HUES64 (cell line): ENCODE results near the gene SDK1.

Experiments
- H3K27ac ChIP-seq: 2 replicates; pipeline ENCODE4 v1.7.0; 2013; ENCODE audit warnings: low read depth, low read length, inconsistent platforms
- H3K27me3 ChIP-seq: 2 replicates; pipeline ENCODE4 v1.6.1; 2013; ENCODE audit warnings: mild to moderate bottlenecking, low read length; ENCODE audit not compliant: insufficient read depth
- H3K36me3 ChIP-seq: 2 replicates; pipeline ENCODE4 v1.6.1; 2013; ENCODE audit warnings: mild to moderate bottlenecking, low read length; ENCODE audit not compliant: insufficient read depth
- H3K4me1 ChIP-seq: 2 replicates; pipeline ENCODE4 v1.6.1; 2013; ENCODE audit warnings: mild to moderate bottlenecking, low read length, moderate library complexity; ENCODE audit not compliant: insufficient read depth
- H3K4me3 ChIP-seq: 2 replicates; pipeline ENCODE4 v1.5.1; 2013; ENCODE audit warnings: mild to moderate bottlenecking, low read length, moderate library complexity
- H3K9ac ChIP-seq: 2 replicates; pipeline ENCODE4 v1.6.1; 2013; ENCODE audit warnings: mild to moderate bottlenecking, low read depth, low read length
- H3K9me3 ChIP-seq: 2 replicates; pipeline ENCODE4 v1.6.1; 2013; ENCODE audit warnings: low read depth, low read length; ENCODE audit not compliant: insufficient read depth
- WGBS: fragments of 150-250, 120-280 bp; methylation state at CpG from one replicate; pipeline ENCODE4 v1.1.7; 2013; ENCODE audit warnings: missing lambda C conversion rate; 5-methylcytosine and 5-hydroxymethylcytosine counted together

The SDK1 gene

DNA sequence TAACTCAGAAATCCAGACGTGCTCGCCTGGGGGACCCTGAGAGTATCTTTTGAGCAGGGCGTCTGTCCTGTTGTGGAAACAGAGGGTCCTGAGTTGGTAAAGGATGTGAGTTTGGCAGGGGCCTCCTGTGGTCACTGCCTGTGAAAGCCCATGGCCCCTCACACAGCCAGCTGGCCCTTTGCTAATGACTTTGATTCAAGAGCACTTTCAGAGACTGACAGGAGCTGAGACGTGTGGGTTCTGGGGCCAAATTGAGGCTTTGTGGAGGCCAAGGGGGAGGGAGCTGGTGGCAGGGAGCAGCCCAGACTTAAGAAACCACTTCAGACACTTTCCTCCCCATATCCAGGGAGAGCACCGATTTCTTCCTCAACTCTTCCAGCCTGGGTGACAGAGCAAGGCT is 921.6 kb downstream of the SDK1 start:
- WGBS, result 89% methylated on average over 5 of the region's 5 CpGs
- Histone ChIP-seq H3K4me1 (no peaks in the 10 kb centered on the region), H3K4me3 (no peak overlapping the region), H3K27ac (no peak overlapping the region), H3K27me3 (no peaks in the 10 kb centered on the region), H3K9ac (no peak overlapping the region), H3K9me3 (no peaks in the 10 kb centered on the region), H3K36me3 (no peaks in the 10 kb centered on the region)

DNA sequence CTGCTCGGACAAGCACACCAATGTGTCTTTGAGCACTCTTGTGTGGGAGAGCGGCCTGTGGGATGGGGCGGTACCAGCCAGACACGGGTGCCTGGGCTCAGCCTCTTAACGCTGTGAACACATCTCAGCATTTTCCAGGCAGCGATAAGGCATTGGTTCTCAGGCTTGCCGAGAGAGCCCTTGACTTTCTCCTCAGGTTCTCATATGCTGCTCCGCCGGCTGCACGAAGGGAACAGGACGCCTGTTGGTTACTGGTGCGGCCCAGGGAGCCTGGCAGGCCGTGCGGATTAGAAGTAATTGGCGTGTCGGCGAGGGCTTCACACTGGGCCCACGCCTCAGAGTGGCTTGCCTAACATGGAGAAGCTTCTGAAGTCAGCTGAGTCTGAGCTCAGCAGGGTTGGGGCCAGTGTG is 924.3 kb downstream of the SDK1 start:
- no peak overlapping the region for H3K27ac ChIP-seq
- no peaks in the 10 kb centered on the region for H3K9me3 ChIP-seq
- H3K4me1 ChIP-seq, result no peaks in the 10 kb centered on the region
- 97% methylated on average over 18 of the region's 18 CpGs for WGBS
- H3K4me3 ChIP-seq, result no peak overlapping the region
- H3K36me3 ChIP-seq, result no peaks in the 10 kb centered on the region
- no peaks in the 10 kb centered on the region for H3K27me3 ChIP-seq
- H3K9ac ChIP-seq, result no peak overlapping the region

DNA sequence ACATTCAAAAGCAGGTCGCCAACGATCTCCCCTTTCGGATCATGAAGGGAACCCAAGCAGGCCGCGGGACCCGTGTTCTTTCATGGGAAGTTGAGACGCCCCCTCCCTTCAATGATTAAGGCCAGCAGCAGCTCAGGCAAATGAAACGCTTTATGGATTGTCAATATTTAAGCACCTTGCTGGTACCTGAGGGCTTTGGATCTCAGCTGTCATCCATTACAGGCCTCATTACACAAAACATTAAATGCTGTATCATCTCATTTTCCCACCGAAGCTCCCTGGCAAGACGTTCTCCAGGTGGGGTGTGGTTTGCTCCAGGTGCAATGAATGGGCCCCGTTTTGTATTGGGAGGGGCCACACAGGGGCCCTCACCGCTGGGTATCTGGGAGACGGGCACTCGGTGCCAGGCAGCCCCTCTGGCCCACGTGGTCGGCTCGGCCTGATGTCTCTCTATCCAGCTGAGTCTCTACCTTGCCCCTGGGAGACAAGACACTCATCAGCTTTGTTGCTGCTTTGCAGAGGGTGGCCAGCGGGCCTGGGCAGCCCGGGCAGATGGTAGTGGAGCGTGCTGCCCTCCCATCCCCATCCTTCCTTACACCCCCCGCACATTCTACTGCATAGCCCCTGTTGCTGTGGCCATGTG is 925.0 kb downstream of the SDK1 start:
- Histone ChIP-seq H3K9me3 (no peaks in the 10 kb centered on the region), H3K4me3 (no peak overlapping the region), H3K36me3 (no peaks in the 10 kb centered on the region), H3K4me1 (no peaks in the 10 kb centered on the region), H3K27me3 (no peaks in the 10 kb centered on the region), H3K27ac (no peak overlapping the region), H3K9ac (no peak overlapping the region)
- 93% methylated on average over 21 of the region's 21 CpGs for WGBS

DNA sequence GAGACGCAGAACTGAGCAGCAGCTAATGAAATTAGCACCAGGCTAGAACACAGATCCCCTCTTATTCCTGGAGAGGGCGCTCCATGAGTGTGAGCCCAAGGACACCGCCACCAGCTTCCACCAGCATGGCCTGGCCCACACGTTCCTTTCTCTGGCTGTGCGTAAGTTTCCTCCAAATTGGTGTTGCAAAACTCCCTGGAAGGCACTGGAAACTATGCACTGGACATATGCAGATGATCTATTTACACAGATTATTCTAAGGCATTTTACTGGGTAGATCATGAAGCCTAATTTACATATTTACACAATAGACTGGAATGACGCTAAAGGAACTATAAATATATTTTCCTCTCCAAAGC is 925.5 kb downstream of the SDK1 start:
- Histone ChIP-seq H3K9me3 (no peaks in the 10 kb centered on the region), H3K4me1 (no peaks in the 10 kb centered on the region), H3K4me3 (no peak overlapping the region), H3K27me3 (no peaks in the 10 kb centered on the region), H3K9ac (no peak overlapping the region), H3K36me3 (no peaks in the 10 kb centered on the region), H3K27ac (no peak overlapping the region)
- WGBS, result 77% methylated on average over 5 of the region's 6 CpGs

DNA sequence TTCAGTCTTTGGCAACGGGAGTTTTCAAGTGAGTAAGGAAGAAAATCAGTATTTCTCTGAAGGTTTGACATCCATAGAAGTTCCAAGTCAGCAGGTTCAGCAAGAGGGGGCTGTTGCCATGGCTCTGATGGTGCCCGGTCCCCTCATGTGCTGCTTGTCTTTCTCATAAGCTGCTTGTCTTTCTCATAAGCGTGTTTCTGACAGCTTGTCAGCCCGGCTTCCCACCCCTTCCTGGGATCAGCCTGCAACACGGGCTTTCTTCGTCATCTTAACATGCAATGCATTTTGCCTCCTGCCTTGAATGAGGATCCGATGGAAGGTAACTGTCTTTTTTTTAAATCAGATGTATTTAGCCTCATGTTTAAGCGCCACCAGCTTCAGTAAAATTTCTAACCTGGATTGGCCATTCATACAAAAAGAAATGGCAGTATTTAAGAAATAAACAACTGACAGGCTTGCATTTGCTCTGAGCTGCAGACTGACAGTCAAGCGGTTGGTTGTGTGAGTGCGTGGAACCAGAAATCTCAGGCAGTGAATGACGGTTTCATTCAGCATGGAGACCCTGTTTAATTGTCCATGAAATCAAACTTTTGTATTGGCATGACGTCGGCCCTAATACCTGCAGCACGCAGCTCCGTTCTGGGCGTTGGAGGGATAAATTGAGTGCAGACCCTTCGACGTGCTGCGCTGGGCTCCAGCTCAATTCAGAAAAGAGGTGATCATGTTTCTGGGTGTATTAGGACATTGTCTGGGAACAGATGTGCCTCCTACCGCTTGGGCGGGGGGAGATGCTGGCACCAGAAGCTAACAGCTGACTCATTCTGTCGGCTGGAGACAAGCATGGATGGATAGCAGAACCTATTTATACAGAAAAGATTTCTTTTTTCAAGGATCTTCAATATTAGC is 926.3 kb downstream of the SDK1 start:
- Histone ChIP-seq H3K9ac (no peak overlapping the region), H3K4me1 (no peaks in the 10 kb centered on the region), H3K36me3 (no peaks in the 10 kb centered on the region), H3K27me3 (no peaks in the 10 kb centered on the region), H3K9me3 (no peaks in the 10 kb centered on the region), H3K4me3 (no peak overlapping the region), H3K27ac (no peak overlapping the region)
- WGBS, result 94% methylated on average over 22 of the region's 22 CpGs

DNA sequence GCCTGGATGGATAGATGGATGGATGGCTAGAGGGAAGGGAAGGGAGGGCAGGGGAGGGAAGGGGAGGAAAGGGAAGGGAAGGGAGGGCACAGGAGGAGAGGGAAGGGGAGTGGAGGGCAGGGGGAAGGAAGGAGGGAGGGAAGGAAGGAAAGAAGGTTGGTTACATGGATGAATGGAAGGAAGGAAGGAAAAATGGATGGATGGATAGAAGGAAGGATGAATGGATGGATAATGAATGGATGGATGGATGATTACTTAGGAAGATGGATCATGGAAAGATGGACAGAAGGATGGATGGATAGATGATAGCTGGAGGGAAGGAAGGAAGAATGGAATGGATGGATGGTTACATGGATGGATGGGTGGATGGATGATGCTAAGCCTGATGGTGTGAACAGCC is 929.3 kb downstream of the SDK1 start:
- no peaks in the 10 kb centered on the region for H3K36me3 ChIP-seq
- no peaks in the 10 kb centered on the region for H3K27me3 ChIP-seq
- H3K9me3 ChIP-seq, result no peaks in the 10 kb centered on the region
- no peaks in the 10 kb centered on the region for H3K4me1 ChIP-seq
- H3K4me3 ChIP-seq, result no peak overlapping the region
- H3K27ac ChIP-seq, result no peak overlapping the region
- H3K9ac ChIP-seq, result no peak overlapping the region

DNA sequence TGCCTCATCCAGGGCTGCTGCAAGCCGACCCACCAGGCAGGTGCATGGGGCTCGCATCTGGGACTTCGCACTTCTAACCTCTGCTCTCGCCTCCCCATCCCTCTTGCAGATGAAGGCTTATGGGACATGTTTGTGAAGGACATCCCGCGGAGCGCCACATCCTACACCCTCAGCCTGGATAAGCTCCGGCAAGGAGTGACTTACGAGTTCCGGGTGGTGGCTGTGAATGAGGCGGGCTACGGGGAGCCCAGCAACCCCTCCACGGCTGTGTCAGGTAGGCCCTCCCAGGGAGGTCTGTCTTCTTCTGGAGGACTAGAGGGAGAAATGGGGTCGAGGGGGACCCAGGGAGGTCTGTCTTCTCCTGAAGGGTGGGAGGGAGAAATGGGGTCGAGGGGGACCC is 932.1 kb downstream of the SDK1 start:
- 93% methylated on average over 15 of the region's 15 CpGs for WGBS
- H3K4me3 ChIP-seq, result no peak overlapping the region
- no peak overlapping the region for H3K9ac ChIP-seq
- no peaks in the 10 kb centered on the region for H3K4me1 ChIP-seq
- H3K27me3 ChIP-seq, result no peaks in the 10 kb centered on the region
- no peaks in the 10 kb centered on the region for H3K9me3 ChIP-seq
- no peak overlapping the region for H3K27ac ChIP-seq
- no peaks in the 10 kb centered on the region for H3K36me3 ChIP-seq

DNA sequence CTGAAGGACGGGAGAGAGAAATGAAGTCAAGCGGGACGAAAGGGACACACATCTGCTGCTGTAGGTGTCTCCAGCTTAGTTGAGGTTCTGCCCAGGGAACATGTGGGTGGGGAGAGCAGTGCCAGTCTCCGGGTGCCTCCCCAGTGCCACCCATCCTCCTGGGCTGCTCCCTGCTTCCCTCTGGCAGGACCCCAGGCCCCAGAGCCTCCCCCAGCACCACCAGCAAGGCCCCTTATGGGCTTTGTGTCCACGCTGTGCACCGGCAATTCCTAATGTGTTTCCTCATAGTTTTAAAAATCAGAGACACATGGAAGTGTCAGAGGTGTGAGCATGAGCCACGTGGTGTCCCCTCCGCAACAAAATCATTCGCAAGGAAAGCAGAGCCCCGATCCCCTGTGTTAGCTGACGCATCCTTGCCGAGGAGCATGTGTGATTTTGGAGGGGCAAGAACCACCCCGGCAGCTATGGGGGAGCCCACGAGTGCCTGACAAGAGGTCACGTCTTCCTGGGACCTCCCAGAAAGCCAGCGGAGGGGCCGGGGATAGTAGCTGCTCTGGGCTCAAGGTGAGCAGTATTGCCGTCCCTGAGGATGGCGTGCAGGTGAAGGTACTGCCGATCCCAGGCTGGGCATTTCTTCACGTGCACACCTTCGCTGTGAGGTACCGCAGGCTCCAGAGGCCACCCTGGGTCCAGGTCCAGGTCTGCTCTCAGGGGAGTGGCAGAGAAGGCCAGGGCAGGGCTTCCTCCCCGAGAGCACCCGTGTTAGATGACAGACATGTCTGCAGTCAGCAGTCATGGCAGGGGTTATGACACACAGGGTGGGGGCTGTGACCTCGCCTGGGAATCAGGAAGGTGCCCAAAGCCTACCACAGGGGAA is 932.8 kb downstream of the SDK1 start:
- 94% methylated on average over 26 of the region's 26 CpGs for WGBS

DNA sequence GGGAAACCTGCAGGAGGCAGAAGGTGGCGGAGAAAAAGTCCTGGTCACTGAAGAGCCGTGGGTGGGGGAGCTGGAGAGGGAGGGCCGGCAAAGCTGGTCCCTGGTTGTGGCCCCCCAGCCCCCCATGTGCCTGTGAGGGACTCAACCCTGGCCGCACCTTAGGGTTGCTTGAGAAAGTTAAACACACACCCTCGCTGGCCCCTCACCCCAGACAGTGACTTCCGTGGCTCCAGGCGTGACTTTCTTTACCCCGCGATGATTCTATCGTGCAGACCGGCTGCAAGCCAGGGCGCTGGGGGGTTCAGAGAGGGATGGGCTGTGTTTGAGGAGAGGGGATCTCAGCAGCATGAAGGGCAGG is 933.4 kb downstream of the SDK1 start:
- Histone ChIP-seq H3K36me3 (no peaks in the 10 kb centered on the region), H3K9me3 (no peaks in the 10 kb centered on the region), H3K4me1 (no peaks in the 10 kb centered on the region; the same call in 1 of the 2 replicates), H3K27ac (no peak overlapping the region), H3K4me3 (no peak overlapping the region), H3K9ac (no peak overlapping the region), H3K27me3 (no peaks in the 10 kb centered on the region)
- WGBS, result 90% methylated on average over 12 of the region's 12 CpGs

More for the DNA sequence above, 932.8 kb downstream of the SDK1 start:
- Histone ChIP-seq H3K27me3 (no peaks in the 10 kb centered on the region), H3K4me3 (no peak overlapping the region), H3K4me1 (no peaks in the 10 kb centered on the region), H3K36me3 (no peaks in the 10 kb centered on the region), H3K27ac (no peak overlapping the region), H3K9ac (no peak overlapping the region), H3K9me3 (no peaks in the 10 kb centered on the region)

DNA sequence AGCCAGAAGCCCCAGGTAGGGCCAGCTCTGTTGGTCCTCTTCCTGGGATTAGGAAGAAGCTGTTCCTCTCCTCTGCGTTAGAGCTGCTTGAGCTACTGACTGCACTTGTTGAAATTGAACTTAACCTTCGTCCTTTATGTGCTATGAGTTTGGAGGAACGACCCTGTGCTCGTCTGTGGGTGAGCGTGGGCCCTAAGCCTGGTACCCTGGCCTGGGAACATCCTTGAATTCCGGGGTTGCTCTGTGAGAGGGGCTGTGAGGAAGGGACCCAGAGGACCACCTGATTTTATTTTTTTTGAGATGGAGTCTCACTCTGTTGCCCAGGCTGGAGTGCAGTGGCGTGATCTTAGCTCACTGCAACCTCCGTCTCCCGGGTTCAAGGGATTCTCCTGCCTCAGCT is 933.8 kb downstream of the SDK1 start:
- no peak overlapping the region for H3K9ac ChIP-seq
- H3K27ac ChIP-seq, result no peak overlapping the region
- no peaks in the 10 kb centered on the region for H3K27me3 ChIP-seq
- H3K4me3 ChIP-seq, result no peak overlapping the region
- no peaks in the 10 kb centered on the region for H3K9me3 ChIP-seq
- peaks cover 4% of the 10 kb centered on the region for H3K4me1 ChIP-seq
- 94% methylated on average over 9 of the region's 9 CpGs for WGBS
- no peaks in the 10 kb centered on the region for H3K36me3 ChIP-seq

DNA sequence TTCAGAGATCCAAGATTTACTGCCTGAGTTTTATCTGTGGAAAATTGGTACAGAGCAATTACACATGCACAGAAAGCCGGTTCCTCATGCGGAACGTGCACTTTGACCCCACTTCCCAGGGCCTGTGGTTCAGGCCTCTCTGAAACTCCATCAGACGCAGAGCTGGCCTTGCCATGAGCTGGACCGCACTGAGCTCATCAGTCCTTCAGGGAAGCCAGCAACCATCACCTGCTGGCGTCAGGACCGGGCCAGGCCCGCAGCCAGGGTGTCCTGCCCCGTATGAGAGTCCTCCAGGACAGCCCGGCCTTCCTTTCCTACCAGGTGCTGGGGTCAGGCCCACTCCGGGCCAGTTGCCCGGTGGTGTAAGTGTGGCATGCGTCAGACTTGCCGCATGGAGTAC is 934.5 kb downstream of the SDK1 start:
- no peaks in the 10 kb centered on the region for H3K27me3 ChIP-seq
- H3K9me3 ChIP-seq, result no peaks in the 10 kb centered on the region
- H3K4me3 ChIP-seq, result no peak overlapping the region
- H3K9ac ChIP-seq, result no peak overlapping the region
- no peaks in the 10 kb centered on the region for H3K36me3 ChIP-seq
- WGBS, result 96% methylated on average over 14 of the region's 14 CpGs
- peaks cover 11% of the 10 kb centered on the region for H3K4me1 ChIP-seq
- H3K27ac ChIP-seq, result no peak overlapping the region
